GM12891 (cell line): ENCODE measurements around the gene RGS7.
"Not testable (repeated sequence)": the region's sequence is repeated elsewhere in the genome, so short reads cannot be mapped to it uniquely, and the experiment has no call there.

ENCODE experiments used
- DNase-seq: peaks from one replicate; pipeline ENCODE4 v3.0.0; 2011; ENCODE audit warnings: low spot score; ENCODE audit not compliant: insufficient read length
- FAIRE-seq: peaks from 2 replicates; lab custom pipeline; 2011; peaks lifted over from hg19 to GRCh38; lab: Jason Lieb, UNC
- PAX5 ChIP-seq: IDR thresholded peaks from 2 replicates; pipeline ENCODE4 v1.6.1; 2011; ENCODE audit warnings: low read length, moderate library complexity, mild to moderate bottlenecking; ENCODE audit not compliant: insufficient read depth, severe bottlenecking
- POLR2A ChIP-seq: IDR thresholded peaks from 2 replicates; pipeline ENCODE4 v1.6.1; 2011; ENCODE audit warnings: low read depth, low read length, control low read depth
- POLR2AphosphoS5 ChIP-seq: IDR thresholded peaks from 2 replicates; pipeline ENCODE4 v1.6.1; 2011; ENCODE audit warnings: low read depth, low read length, control low read depth
- POU2F2 ChIP-seq: IDR thresholded peaks from 2 replicates; pipeline ENCODE4 v1.6.1; 2011; ENCODE audit warnings: low read depth, mild to moderate bottlenecking, control low read depth, low read length, moderate library complexity
- SPI1 ChIP-seq: IDR thresholded peaks from 2 replicates; pipeline ENCODE4 v1.6.1; 2011; ENCODE audit warnings: low read depth, low read length, control low read depth
- TAF1 ChIP-seq: IDR thresholded peaks from 2 replicates; pipeline ENCODE4 v1.6.1; 2011; ENCODE audit warnings: low read depth, low read length, control low read depth

Gene RGS7

DNA sequence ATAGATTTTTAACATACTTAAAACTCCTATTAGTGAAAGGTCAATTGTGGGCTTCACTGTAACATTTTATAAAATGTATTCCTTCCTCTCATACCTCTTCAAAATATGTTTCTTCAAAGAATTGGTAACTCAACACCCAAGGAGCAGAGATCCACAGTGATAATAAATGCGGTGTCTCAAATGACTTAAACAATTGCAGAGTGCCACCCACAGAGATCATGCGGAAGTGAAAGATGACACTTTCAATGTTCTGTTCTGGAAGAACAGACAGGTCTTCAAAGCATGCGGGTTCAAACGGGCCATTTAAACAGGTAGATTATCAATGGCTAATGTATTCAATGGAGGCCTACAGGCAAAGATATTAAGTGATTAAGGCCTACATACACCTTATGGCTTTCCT lies 588.0 kb downstream of the RGS7 start:
- FAIRE-seq = no peak
- DNase-seq = no peak
- no peak for TF ChIP-seq SPI1
- no peak for TF ChIP-seq PAX5
- no peak for TF ChIP-seq POLR2A
- no peak for TF ChIP-seq TAF1
- TF ChIP-seq POU2F2 = no peak
- TF ChIP-seq POLR2AphosphoS5 = no peak

DNA sequence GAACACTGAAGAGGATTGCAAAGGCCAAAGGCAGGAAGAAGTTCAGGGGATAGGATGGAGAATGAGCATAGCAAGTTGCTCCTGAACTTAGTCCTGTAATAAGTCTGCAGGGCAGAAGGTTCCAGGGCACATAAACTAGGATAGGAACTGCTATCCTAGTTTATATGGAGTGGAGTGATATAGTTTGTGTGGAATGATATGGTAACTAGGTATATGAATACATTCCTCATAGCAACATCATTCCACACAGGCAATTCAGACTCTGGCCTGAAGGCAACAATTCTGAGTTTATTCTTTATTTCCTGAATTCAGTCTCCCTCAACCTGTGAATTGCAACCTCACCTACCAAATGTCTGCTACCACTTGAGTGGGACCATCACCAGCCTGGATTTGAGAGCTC lies 590.2 kb downstream of the RGS7 start:
- DNase-seq (no peak), FAIRE-seq (no peak)
- TF ChIP-seq TAF1 (no peak), SPI1 (no peak), POLR2AphosphoS5 (no peak), POLR2A (no peak), PAX5 (no peak), POU2F2 (no peak)

DNA sequence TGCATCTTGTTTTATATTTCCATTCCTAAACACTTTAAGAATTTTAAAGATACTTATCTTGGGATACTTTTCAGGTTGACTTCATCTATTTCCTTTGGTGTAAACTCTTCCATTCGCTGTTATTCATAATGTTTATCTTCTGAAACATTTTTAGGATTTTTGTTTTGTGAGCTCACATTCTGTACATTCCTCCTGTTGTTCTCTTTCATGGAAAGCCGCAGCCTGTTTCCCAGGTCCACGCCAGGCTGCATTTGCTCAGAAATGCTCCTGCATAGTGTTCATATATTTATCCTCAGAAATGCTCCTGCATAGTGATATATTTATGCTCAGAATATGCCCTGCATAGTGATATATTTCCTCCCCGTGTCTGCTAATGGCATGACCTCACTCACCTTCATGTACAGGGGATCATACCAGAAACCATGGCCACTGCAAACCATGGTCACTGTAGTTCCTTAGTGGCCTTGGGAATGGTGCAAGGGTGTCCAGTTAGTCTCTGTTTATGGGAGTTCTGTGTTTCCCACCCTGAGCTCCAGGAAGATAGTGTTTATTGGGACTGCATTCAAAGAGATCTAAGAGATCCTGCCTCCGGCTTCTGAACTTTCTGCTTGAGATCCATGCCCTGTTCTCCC lies 591.2 kb downstream of the RGS7 start:
- TF ChIP-seq POLR2AphosphoS5 = no peak
- no peak for TF ChIP-seq POU2F2
- no peak for TF ChIP-seq SPI1
- no peak for TF ChIP-seq POLR2A
- no peak for TF ChIP-seq TAF1
- TF ChIP-seq PAX5 = no peak
- FAIRE-seq (no peak), DNase-seq (no peak)

DNA sequence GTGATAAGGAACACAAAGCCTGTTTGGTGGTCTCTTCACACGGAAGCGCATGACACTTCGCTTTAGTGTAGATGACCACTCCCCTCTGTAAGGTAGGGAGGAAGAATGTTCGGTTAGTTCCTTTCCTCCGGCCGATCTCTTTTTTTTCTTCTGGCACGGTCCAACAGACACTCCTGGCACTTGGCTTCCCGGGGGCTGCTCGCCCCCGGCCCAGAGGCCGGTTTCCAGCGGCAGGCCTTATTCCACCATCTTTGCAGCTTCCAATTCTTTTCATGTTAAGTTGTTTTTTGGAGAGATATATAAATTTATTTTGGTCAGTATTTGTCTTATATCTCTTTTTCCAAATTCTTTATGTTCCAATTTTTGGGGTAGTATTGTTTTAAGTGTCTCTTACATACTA lies 593.2 kb downstream of the RGS7 start:
- FAIRE-seq (no peak), DNase-seq (no peak)
- TF ChIP-seq POLR2AphosphoS5 (no peak), POLR2A (no peak), TAF1 (no peak), SPI1 (no peak)

DNA sequence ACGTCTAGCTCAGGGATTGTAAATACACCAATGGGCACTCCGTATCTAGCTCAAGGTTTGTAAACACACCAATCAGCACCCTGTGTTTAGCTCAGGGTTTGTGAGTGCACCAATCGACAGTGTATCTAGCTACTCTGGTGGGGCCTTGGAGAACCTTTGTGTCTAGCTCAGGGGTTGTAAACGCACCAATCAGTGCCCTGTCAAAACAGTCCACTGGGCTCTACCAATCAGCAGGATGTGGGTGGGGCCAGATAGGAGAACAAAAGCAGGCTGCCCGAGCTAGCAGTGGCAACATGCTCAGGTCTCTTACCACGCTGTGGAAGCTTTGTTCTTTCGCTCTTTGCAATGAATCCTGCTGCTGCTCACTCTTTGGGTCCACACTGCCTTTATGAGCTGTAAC lies 593.9 kb downstream of the RGS7 start:
- not testable (repeated sequence) for FAIRE-seq, DNase-seq

DNA sequence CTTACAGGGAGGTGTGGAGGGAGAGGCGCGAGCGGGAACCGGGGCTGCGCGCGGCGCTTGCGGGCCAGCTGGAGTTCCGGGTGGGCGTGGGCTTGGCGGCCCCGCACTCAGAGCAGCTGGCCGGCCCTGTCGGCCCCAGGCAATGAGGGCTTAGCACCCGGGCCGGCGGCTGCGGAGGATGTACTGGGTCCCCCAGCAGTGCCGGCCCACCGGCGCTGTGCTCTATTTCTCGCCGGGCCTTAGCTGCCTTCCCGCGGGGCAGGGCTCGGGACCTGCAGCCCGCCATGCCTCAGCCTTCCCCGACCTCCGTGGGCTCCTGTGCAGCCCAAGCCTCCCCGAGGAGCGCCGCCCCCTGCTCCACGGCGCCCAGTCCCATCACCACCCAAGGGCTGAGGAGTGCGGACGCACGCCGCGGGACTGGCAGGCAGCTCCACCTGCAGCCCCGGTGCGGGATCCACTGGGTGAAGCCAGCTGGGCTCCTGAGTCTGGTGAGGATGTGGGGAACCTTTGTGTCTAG lies 594.5 kb downstream of the RGS7 start:
- not testable (repeated sequence) for DNase-seq, FAIRE-seq

DNA sequence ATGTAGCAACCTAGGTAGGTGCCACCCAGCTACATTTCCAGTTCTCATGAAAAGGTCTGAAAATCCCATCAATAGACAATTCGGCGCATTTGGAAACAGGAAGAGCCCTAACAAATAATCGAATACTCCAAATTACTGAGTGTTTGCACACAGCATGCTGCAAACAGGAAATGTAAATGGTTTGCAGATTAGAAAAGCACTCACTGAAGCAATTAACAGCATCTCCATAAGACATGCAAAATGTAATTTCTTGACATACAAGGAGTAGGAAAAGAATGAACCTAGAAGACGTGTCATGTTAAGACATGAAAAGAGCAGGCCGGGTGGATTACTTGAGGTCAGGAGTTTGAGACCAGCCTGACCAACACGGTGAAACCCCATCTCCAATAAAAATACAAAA lies 598.2 kb downstream of the RGS7 start:
- FAIRE-seq, DNase-seq: not testable (repeated sequence)

DNA sequence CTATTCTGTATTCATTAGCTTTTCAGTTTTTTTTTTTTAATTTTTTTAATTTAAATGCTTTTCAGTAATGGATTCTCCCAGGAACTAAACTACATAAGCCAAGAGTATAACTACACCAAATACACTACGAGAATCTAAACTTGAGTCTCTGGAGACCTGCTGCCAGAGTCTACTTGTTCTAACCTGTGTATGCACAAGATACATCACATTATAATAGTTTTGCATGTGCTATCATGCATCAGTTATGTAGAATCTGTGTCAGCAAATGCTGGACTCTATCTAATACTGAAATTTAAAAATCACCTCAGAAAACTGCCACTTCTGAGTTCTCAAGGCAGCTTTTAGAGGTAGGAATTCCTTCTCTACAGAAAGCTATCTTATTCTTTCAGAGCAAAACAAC lies 598.7 kb downstream of the RGS7 start:
- DNase-seq (no peak), FAIRE-seq (no peak)
- TF ChIP-seq POLR2A = no peak
- no peak for TF ChIP-seq TAF1
- no peak for TF ChIP-seq SPI1
- TF ChIP-seq POU2F2 = no peak
- no peak for TF ChIP-seq POLR2AphosphoS5
- TF ChIP-seq PAX5 = no peak

DNA sequence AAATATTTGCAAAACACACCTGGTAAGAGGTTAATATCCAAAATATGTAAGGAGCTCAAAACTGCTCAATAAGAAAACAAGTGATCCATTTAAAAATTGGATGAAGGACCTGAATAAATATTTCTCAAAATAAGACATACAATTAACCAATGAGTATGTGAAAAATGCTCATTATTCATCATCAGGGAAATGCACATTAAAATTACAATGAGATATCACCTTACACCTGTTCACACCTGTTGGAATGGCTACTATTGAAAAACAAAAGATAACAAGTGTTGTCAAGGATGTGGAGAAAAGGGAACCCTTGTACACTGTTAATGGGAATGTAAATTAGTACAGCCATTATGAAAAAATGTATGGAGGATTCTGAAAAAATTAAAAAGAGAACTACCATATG lies 609.1 kb downstream of the RGS7 start:
- DNase-seq = no peak
- no peak for FAIRE-seq
- TF ChIP-seq PAX5 (no peak), TAF1 (no peak), POLR2A (no peak), POLR2AphosphoS5 (no peak), POU2F2 (no peak), SPI1 (no peak)

DNA sequence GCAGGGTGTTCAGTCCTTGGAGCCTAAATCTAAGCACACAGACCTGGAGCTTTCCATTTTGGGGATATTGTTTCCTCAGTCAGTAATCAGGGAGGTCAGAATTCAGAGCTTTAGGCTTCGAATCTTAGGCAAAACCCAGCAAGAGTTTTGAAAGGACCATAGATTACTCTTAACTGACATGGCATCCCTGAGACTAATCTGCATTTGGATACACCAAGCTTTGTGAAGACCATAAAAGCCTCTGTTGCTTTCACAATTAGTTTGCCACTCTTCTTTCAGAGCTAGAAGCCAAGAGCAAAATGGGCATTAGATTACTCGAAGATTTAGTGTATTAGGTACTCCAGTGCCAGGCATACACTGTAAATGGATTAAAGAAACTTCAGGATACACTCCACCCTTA lies 613.3 kb downstream of the RGS7 start:
- no peak for TF ChIP-seq POLR2A
- TF ChIP-seq POU2F2 = no peak
- TF ChIP-seq SPI1 = no peak
- no peak for TF ChIP-seq PAX5
- no peak for TF ChIP-seq POLR2AphosphoS5
- no peak for TF ChIP-seq TAF1
- DNase-seq = no peak
- no peak for FAIRE-seq

DNA sequence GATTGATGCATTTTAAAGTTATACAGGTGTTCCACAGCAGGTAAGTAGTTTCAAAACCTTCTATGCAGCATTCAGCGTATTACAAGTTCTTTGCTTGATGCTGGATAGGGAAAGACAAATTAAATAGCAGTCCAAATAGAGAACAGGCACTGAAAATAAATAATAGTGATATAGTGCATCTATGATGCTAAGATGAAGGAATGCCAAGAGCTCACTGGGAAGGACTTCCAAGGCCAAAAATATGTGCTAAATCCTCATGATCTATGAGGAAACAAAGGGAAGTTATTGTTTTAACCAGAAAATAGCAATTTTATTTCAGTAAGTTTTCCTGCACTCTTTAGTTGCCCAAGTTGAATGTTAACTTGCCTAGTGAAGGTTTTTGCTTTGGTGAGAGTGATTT lies 617.3 kb downstream of the RGS7 start:
- no peak for FAIRE-seq
- DNase-seq = no peak
- no peak for TF ChIP-seq POU2F2
- no peak for TF ChIP-seq PAX5
- no peak for TF ChIP-seq POLR2AphosphoS5
- no peak for TF ChIP-seq TAF1
- no peak for TF ChIP-seq POLR2A
- TF ChIP-seq SPI1 = no peak
